Endothelial cell of umbilical vein (primary cell): ENCODE data around the gene SLC16A2. TPM values are rescaled to one million over a fixed set of nuclear protein-coding genes. Genes with fewer than 3 reads are reported as not detected.
A peak's percentile ranks its signal among the peaks of the same experiment; 100 is the strongest.

Experiments used
- BruUV-seq: library from RNA; stranded (reverse); fragments of 400-500 nt; replicated peaks from 2 replicates; lab custom pipeline; 2021; lab: Mats Ljungman, UMichigan
- CTCF ChIA-PET: fragments of 300-600, 350-600 bp; sonication (Branson Sonifier 250); formaldehyde crosslinking; loops from one replicate; lab custom pipeline; 2021; ENCODE audit warnings: antibody characterized with exemption, inconsistent platforms; lab: Charles Lee
- POLR2A ChIA-PET: fragments of 300-600, 350-600 bp; sonication (Branson Sonifier 250); formaldehyde crosslinking; loops from one replicate; lab custom pipeline; 2021; ENCODE audit warnings: antibody characterized with exemption, inconsistent platforms; lab: Charles Lee
- DNase-seq: peaks from one replicate; pipeline ENCODE4 v3.0.0-alpha.2; 2011; ENCODE audit warnings: low read depth, low spot score
- FAIRE-seq: peaks from 2 replicates; lab custom pipeline; 2011; peaks lifted over from hg19 to GRCh38; lab: Jason Lieb, UNC
- H2AFZ ChIP-seq: 2 replicates; pipeline ENCODE4 v1.6.0; 2012; ENCODE audit warnings: low read depth, low read length, control low read depth, inconsistent platforms
- H3K27ac ChIP-seq: 2 replicates; pipeline ENCODE4 v1.5.1; 2011; ENCODE audit warnings: low read depth, mild to moderate bottlenecking, control low read depth, low read length, moderate library complexity; ENCODE audit not compliant: insufficient read depth
- H3K27me3 ChIP-seq, 2 experiments: 2 replicates each; pipeline versions ENCODE4 v1.6.0 to v1.6.1; 2011; ENCODE audit warnings: low read length in 2 of 2, mixed read lengths in 1 of 2; ENCODE audit not compliant: control insufficient read depth in 2 of 2, insufficient read depth in 2 of 2
- H3K36me3 ChIP-seq, 2 experiments: 2 replicates in 1 of 2; 3 replicates in 1 of 2; pipeline ENCODE4 v1.5.1; 2011; ENCODE audit warnings: low read length in 2 of 2, mild to moderate bottlenecking in 1 of 2, moderate library complexity in 1 of 2; ENCODE audit not compliant: control insufficient read depth in 2 of 2, insufficient read depth in 2 of 2; ENCODE audit errors: extremely low read depth in 1 of 2
- H3K4me1 ChIP-seq: 3 replicates; pipeline ENCODE4 v1.5.1; 2011; ENCODE audit warnings: mild to moderate bottlenecking, low read length; ENCODE audit not compliant: control insufficient read depth, insufficient read depth; ENCODE audit errors: extremely low read depth
- H3K4me2 ChIP-seq: 2 replicates; pipeline ENCODE4 v1.6.1; 2011; ENCODE audit warnings: low read length, control low read depth, mixed read lengths; ENCODE audit not compliant: insufficient read depth
- H3K4me3 ChIP-seq, 3 experiments: fragments of 200-600 bp in 1 of 3; sonication (generic), shearing (Covaris generic) in 1 of 3; replicated peaks in 1 of 3; 2 replicates each; pipeline ENCODE4 v1.5.1; 2011 to 2016; ENCODE audit warnings: control low read depth in 3 of 3, low read length in 3 of 3, mild to moderate bottlenecking in 2 of 3, inconsistent platforms in 1 of 3, low read depth in 1 of 3, moderate library complexity in 1 of 3; ENCODE audit not compliant: insufficient read depth in 1 of 3
- H3K79me2 ChIP-seq: 2 replicates; pipeline ENCODE4 v1.6.0; 2012; ENCODE audit warnings: low read length, inconsistent platforms; ENCODE audit not compliant: control insufficient read depth, insufficient read depth
- H3K9ac ChIP-seq: replicated peaks from 2 replicates; pipeline ENCODE3; 2011; ENCODE audit warnings: low read length, control low read depth; ENCODE audit not compliant: insufficient read depth; ENCODE audit errors: extremely low read depth
- H3K9me1 ChIP-seq: replicated peaks from 3 replicates; pipeline ENCODE4 v1.6.0; 2011; ENCODE audit warnings: mild to moderate bottlenecking, low read length; ENCODE audit not compliant: control insufficient read depth, insufficient read depth; ENCODE audit errors: extremely low read depth
- H3K9me3 ChIP-seq: replicated peaks from 2 replicates; pipeline ENCODE4 v1.5.1; 2012; ENCODE audit warnings: low read length, inconsistent platforms; ENCODE audit not compliant: control insufficient read depth, insufficient read depth
- H4K20me1 ChIP-seq: replicated peaks from 2 replicates; pipeline ENCODE3; 2011; ENCODE audit warnings: mild to moderate bottlenecking, low read length; ENCODE audit not compliant: control insufficient read depth, insufficient read depth; ENCODE audit errors: extremely low read depth
- EZH2 ChIP-seq: IDR thresholded peaks from 2 replicates; pipeline ENCODE4 v1.6.1; 2012; ENCODE audit warnings: borderline replicate concordance, low read depth, mild to moderate bottlenecking, moderate library complexity, low read length, inconsistent platforms; ENCODE audit not compliant: severe bottlenecking
- FOS ChIP-seq: IDR thresholded peaks from 2 replicates; pipeline ENCODE4 v1.6.1; 2011; ENCODE audit warnings: mild to moderate bottlenecking, low read length, moderate library complexity, borderline replicate concordance; ENCODE audit not compliant: insufficient read depth
- JUN ChIP-seq: IDR thresholded peaks from 2 replicates; pipeline ENCODE4 v1.6.1; 2011; ENCODE audit warnings: borderline replicate concordance, low read depth; ENCODE audit not compliant: insufficient read length, insufficient read depth
- POLR2A ChIP-seq: IDR thresholded peaks from 2 replicates; pipeline ENCODE4 v1.6.1; 2012; ENCODE audit warnings: low read depth, mild to moderate bottlenecking, control low read depth, low read length
- POLR2AphosphoS5 ChIP-seq: IDR thresholded peaks from 2 replicates; pipeline ENCODE4 v1.6.1; 2012; ENCODE audit warnings: low read depth, mild to moderate bottlenecking, control low read depth, low read length, moderate library complexity; ENCODE audit not compliant: insufficient read depth
- dilution Hi-C: fragments of 300-500 bp; cut with MboI; formaldehyde crosslinking; loops from one replicate; pipeline ENCODE4 v1.15.0; 2019; ENCODE audit warnings: low sequenced_read_pairs; ENCODE audit not compliant: extremely low pct_ligation_motif_present
- intact Hi-C: fragments of 100-400 bp; cut with micrococcal nuclease; formaldehyde crosslinking; loops from one replicate; pipeline ENCODE4 v1.10.0; 2022
- polyA plus RNA-seq, 4 experiments: library from polyadenylated mRNA; depleted of rRNA in 3 of 4; stranded (reverse) in 3 of 4; unstranded in 1 of 4; fragments of >200 nt; gene quantifications; 2 replicates each; pipeline versions ENCODE4 v1.2.1 to v1.2.3, GENCODE V29; 2011 to 2012; ENCODE audit warnings: missing spikeins in 1 of 4
- total RNA-seq: library from RNA; stranded (reverse); gene quantifications from 2 replicates; pipeline ENCODE4 v1.2.3, GENCODE V29; 2021
- TF ChIP-seq, protein P1 (sequence below), 2 donors: IDR thresholded peaks; 1 replicate in 1 of 2; 2 replicates in 1 of 2; pipeline ENCODE4 v1.5.1; 2011; ENCODE audit warnings: low read length in 2 of 2, mild to moderate bottlenecking in 2 of 2, moderate library complexity in 2 of 2, control low read depth in 1 of 2, inconsistent platforms in 1 of 2, low read depth in 1 of 2; ENCODE audit not compliant: insufficient read depth in 1 of 2; ENCODE audit errors: extremely low read depth in 1 of 2

SLC16A2 gene
- total and polyA plus RNA-seq, 2 donors (not counting 3 experiments of a cell fraction or from before 2014, with no cell fraction given) = 3.1 to 3.6 TPM

DNA sequence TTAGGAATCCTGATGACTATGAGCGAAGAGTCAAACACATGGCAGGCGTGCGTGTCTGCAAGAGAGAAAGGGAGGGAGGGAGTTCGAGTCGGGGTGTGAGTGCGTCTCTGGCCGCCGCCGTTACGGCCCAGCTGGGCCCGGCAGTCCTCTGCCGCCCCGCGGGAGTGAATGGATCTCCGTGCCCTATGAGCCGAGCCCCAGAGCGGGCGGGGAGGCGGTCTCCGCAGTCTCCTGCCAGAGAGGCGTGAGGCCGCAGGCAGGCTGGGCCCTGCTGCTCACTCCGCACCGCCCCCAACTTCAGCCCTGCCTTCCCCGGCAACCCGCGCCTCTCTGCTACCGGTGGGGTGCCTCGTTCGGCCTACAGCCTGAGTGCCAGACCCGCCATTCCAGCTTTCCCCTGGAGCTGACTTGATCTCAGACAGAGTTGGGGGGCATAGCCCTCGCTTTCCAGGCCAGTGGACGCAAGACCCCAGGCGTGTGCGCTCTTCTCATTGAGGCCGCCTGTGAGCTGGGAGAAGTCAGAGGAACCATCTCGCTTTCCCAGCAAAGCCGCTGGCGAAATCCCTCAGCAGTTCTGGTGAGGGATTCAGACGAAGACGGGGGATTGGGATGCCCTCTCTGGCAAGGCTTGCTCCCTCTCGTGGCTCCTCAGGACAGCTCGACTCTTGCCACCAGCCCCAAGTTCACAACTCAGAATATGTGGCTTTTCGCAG lies 1.4 kb downstream of the SLC16A2 start:
- H3K9ac ChIP-seq = no peak overlapping the region
- H3K79me2 ChIP-seq = no peaks in the 10 kb centered on the region
- H3K27me3 ChIP-seq = no peaks in the 10 kb centered on the region
- H3K4me2 ChIP-seq = peak overlapping the region; percentile 58
- no peak for TF ChIP-seq FOS
- TF ChIP-seq, protein P1, sequence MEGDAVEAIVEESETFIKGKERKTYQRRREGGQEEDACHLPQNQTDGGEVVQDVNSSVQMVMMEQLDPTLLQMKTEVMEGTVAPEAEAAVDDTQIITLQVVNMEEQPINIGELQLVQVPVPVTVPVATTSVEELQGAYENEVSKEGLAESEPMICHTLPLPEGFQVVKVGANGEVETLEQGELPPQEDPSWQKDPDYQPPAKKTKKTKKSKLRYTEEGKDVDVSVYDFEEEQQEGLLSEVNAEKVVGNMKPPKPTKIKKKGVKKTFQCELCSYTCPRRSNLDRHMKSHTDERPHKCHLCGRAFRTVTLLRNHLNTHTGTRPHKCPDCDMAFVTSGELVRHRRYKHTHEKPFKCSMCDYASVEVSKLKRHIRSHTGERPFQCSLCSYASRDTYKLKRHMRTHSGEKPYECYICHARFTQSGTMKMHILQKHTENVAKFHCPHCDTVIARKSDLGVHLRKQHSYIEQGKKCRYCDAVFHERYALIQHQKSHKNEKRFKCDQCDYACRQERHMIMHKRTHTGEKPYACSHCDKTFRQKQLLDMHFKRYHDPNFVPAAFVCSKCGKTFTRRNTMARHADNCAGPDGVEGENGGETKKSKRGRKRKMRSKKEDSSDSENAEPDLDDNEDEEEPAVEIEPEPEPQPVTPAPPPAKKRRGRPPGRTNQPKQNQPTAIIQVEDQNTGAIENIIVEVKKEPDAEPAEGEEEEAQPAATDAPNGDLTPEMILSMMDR (IDR thresholded peaks at IDR 0.05; ENCODE audit: extremely low read depth in 1 of 2, insufficient read depth in 1 of 2, low read depth in 1 of 2, low read length in 2 of 2) = peak; percentile 4 to 14
- peak; percentile 85 for FAIRE-seq
- peak overlapping the region in 1 of 3 experiments; percentile 8 for H3K4me3 ChIP-seq
- POLR2A ChIA-PET = no interaction called here
- no peaks in the 10 kb centered on the region for H3K9me1 ChIP-seq
- H3K36me3 ChIP-seq = no peaks in the 10 kb centered on the region
- no peak overlapping the region for H3K27ac ChIP-seq
- no peaks in the 10 kb centered on the region for H3K4me1 ChIP-seq
- H2AFZ ChIP-seq = peak overlapping the region; percentile 82
- CTCF ChIA-PET = no interaction called here
- no peaks in the 10 kb centered on the region for H4K20me1 ChIP-seq
- intact Hi-C loops (loop anchor here (1.0 kb wide), 1 partner anchor 114 kb away; no protein-coding TSS in a partner anchor), dilution Hi-C loops (no loop called here)
- no TSS peak for BruUV-seq
- no peaks in the 10 kb centered on the region for H3K9me3 ChIP-seq
- DNase-seq = peak; percentile 7

DNA sequence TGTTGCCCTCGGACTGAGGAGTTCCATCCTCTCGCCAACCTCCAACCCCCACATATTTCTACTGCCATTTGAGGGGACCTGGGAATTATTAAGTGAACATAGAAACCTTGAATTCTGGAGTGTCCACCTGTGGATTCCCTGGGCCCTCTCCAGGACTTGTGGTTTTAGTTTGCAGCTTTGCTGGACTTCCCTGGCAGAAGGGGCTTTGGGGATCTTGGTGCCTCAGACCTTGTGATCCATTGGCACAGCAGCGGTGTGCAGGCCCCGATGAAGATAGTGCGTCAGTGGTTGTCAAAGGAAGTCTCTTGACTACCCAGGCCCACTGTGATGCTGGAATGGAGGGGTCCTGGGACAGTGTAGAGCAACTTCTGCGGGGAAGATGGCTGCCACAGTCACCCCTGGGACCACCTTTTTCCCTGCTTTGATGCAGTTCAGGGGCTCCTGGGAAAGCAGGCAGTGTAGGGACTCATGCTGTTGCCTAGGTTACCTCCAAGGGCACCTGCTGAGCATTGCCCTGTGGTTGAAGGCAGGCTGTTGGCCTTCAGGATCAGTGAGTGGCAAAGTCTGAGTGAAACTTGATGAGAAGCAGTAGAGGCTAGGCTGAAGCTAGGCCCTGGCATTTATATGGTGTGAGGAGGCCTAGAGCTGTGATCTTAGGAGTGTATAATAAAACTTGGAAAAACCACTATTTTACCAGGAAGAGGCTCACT lies 2.2 kb downstream of the SLC16A2 start:
- Histone ChIP-seq H3K9me1 (no peaks in the 10 kb centered on the region), H3K9me3 (no peaks in the 10 kb centered on the region), H3K27ac (no peak overlapping the region), H3K79me2 (no peaks in the 10 kb centered on the region), H3K4me3 (no peak overlapping the region), H3K4me2 (no peak overlapping the region), H3K9ac (no peak overlapping the region), H2AFZ (no peak overlapping the region), H4K20me1 (no peaks in the 10 kb centered on the region), H3K36me3 (no peaks in the 10 kb centered on the region), H3K27me3 (no peaks in the 10 kb centered on the region), H3K4me1 (no peaks in the 10 kb centered on the region)
- DNase-seq = no peak
- intact Hi-C loops (no loop called here), dilution Hi-C loops (no loop called here)
- BruUV-seq = no TSS peak
- TF ChIP-seq EZH2 = no peak
- TF ChIP-seq POLR2AphosphoS5 = no peak
- no peak for TF ChIP-seq FOS
- TF ChIP-seq JUN = no peak
- no peak for TF ChIP-seq POLR2A
- TF ChIP-seq, protein P1 (IDR thresholded peaks at IDR 0.05; ENCODE audit: extremely low read depth in 1 of 2, insufficient read depth in 1 of 2, low read depth in 1 of 2, low read length in 2 of 2) = no peak
- ChIA-PET POLR2A (no interaction called here), CTCF (no interaction called here)
- no peak for FAIRE-seq
